ENCODE results near the gene CCNDBP1.

Gene CCNDBP1

GRCh38 chr15:43219929-43220928, 35.0 kb downstream of the CCNDBP1 start:
- H3K4me1 ChIP-seq (ENCODE audit: insufficient read depth, low read length) = no peaks in the 10 kb centered on the region
- TF ChIP-seq CTCF (IDR thresholded peaks at IDR 0.05; ENCODE audit: borderline replicate concordance, extremely low read depth, low read length, poor library complexity, severe bottlenecking) = no peak
- TF ChIP-seq EZH2 (IDR thresholded peaks at IDR 0.05; ENCODE audit: borderline replicate concordance, low read depth, low read length, severe bottlenecking) = no peak
- DNase-seq (no peak), ATAC-seq (ENCODE audit: insufficient read depth, low read depth) (no peak)
- no peak overlapping the region for H2AFZ ChIP-seq (ENCODE audit: low read depth, low read length)
- H3K27ac ChIP-seq (ENCODE audit: low read length) = no peak overlapping the region
- H3K79me2 ChIP-seq (ENCODE audit: insufficient read depth, low read length) = no peaks in the 10 kb centered on the region
- H3K9me3 ChIP-seq (ENCODE audit: insufficient read depth, low read length, severe bottlenecking) = no peaks in the 10 kb centered on the region
- no peak overlapping the region for H3K4me3 ChIP-seq (ENCODE audit: low read depth in 1 of 2, low read length in 2 of 2)
- H3K9ac ChIP-seq (ENCODE audit: low read depth, low read length) = no peak overlapping the region
- H3K4me2 ChIP-seq (ENCODE audit: insufficient read depth, low read length) = no peak overlapping the region
- peaks cover 3% of the 10 kb centered on the region for H3K27me3 ChIP-seq (ENCODE audit: insufficient read depth, low read length, poor library complexity)
- H4K20me1 ChIP-seq (ENCODE audit: insufficient read depth, low read length) = no peaks in the 10 kb centered on the region
- no peaks in the 10 kb centered on the region for H3K36me3 ChIP-seq (ENCODE audit: insufficient read depth, low read length)

- H2AFZ ChIP-seq (ENCODE audit: low read depth, low read length) = no peak within 1 kb of the TSS
These were observed 35.8 kb downstream of the CCNDBP1 start, which contains the start of gene EPB42 for GRCh38 chr15:43220991-43221403. TSS of gene EPB42 (minus strand) at chr15:43221018. CDS start at chr15:43220825, 193 bp downstream.

GRCh38 chr15:43221422-43221821, 36.2 kb downstream of the CCNDBP1 start:
- Histone ChIP-seq H3K4me2 (ENCODE audit: insufficient read depth, low read length) (no peak overlapping the region), H3K36me3 (ENCODE audit: insufficient read depth, low read length) (no peaks in the 10 kb centered on the region), H3K27me3 (ENCODE audit: insufficient read depth, low read length, poor library complexity) (peaks cover 3% of the 10 kb centered on the region), H3K4me3 (ENCODE audit: low read depth in 1 of 2, low read length in 2 of 2) (no peak overlapping the region), H3K9me3 (ENCODE audit: insufficient read depth, low read length, severe bottlenecking) (no peaks in the 10 kb centered on the region), H3K4me1 (ENCODE audit: insufficient read depth, low read length) (no peaks in the 10 kb centered on the region), H3K9ac (ENCODE audit: low read depth, low read length) (no peak overlapping the region), H3K27ac (ENCODE audit: low read length) (no peak overlapping the region), H3K79me2 (ENCODE audit: insufficient read depth, low read length) (no peaks in the 10 kb centered on the region), H4K20me1 (ENCODE audit: insufficient read depth, low read length) (no peaks in the 10 kb centered on the region), H2AFZ (ENCODE audit: low read depth, low read length) (no peak overlapping the region)
- TF ChIP-seq CTCF (IDR thresholded peaks at IDR 0.05; ENCODE audit: borderline replicate concordance, extremely low read depth, low read length, poor library complexity, severe bottlenecking) (no peak), EZH2 (IDR thresholded peaks at IDR 0.05; ENCODE audit: borderline replicate concordance, low read depth, low read length, severe bottlenecking) (no peak)
- ATAC-seq (ENCODE audit: insufficient read depth, low read depth) (no peak), DNase-seq (no peak)

More at GRCh38 chr15:43220991-43221403, 35.8 kb downstream of the CCNDBP1 start, which contains the start of gene EPB42:
- H3K9me3 ChIP-seq (ENCODE audit: insufficient read depth, low read length, severe bottlenecking) = no peaks in the 10 kb centered on the region
- DNase-seq (no peak), ATAC-seq (ENCODE audit: insufficient read depth, low read depth) (no peak)
- peaks cover 3% of the 10 kb centered on the region for H3K27me3 ChIP-seq (ENCODE audit: insufficient read depth, low read length, poor library complexity)
- H3K4me2 ChIP-seq (ENCODE audit: insufficient read depth, low read length) = no peak within 1 kb of the TSS
- no peak within 1 kb of the TSS for H3K4me3 ChIP-seq (ENCODE audit: low read depth in 1 of 2, low read length in 2 of 2)
- no peaks in the 10 kb centered on the region for H3K36me3 ChIP-seq (ENCODE audit: insufficient read depth, low read length)
- H4K20me1 ChIP-seq (ENCODE audit: insufficient read depth, low read length) = no peaks in the 10 kb centered on the region
- no peaks in the 10 kb centered on the region for H3K79me2 ChIP-seq (ENCODE audit: insufficient read depth, low read length)
- no peaks in the 10 kb centered on the region for H3K4me1 ChIP-seq (ENCODE audit: insufficient read depth, low read length)
- TF ChIP-seq CTCF (IDR thresholded peaks at IDR 0.05; ENCODE audit: borderline replicate concordance, extremely low read depth, low read length, poor library complexity, severe bottlenecking) (no peak), EZH2 (IDR thresholded peaks at IDR 0.05; ENCODE audit: borderline replicate concordance, low read depth, low read length, severe bottlenecking) (no peak)
- H3K9ac ChIP-seq (ENCODE audit: low read depth, low read length) = no peak within 1 kb of the TSS
- H3K27ac ChIP-seq (ENCODE audit: low read length) = no peak within 1 kb of the TSS

Measured in DND-41 (cell line).